Measurements from ENCODE around the gene FJX1. TPM values are rescaled to one million over a fixed set of nuclear protein-coding genes. Genes with fewer than 3 reads are reported as not detected.
A peak's percentile ranks its signal among the peaks of the same experiment; 100 is the strongest.

FJX1 gene
- total and polyA plus RNA-seq, 2 experiments from 2014 or later = 9.4 to 16.1 TPM

GRCh38 chr11:35655856-35656255 lies 37.6 kb downstream of the FJX1 start:
- Histone ChIP-seq H3F3A (replicated peaks; ENCODE audit: low read depth) (no peaks in the 10 kb centered on the region), H3K4me3 (no peak overlapping the region), H2AFZ (no peak overlapping the region), H3K27ac (ENCODE audit: low read depth) (no peak overlapping the region), H3K9me2 (ENCODE audit: insufficient read depth) (no peaks in the 10 kb centered on the region; the same call in 1 of the 2 replicates), H3K4me1 (ENCODE audit: insufficient read depth) (peaks cover 17% of the 10 kb centered on the region), H3K27me3 (ENCODE audit: insufficient read depth) (peaks cover 75% of the 10 kb centered on the region), H3K36me3 (ENCODE audit: insufficient read depth) (no peaks in the 10 kb centered on the region), H3K4me2 (peak overlapping the region; percentile 60; the same call in 1 of the 2 replicates), H3K79me2 (replicated peaks; ENCODE audit: insufficient read depth) (no peaks in the 10 kb centered on the region), H4K20me1 (replicated peaks; ENCODE audit: insufficient read depth) (no peaks in the 10 kb centered on the region)
- Mint-ChIP-seq H3K9me3 (no peaks in the 10 kb centered on the region), H3K36me3 (ENCODE audit: low read depth) (no peaks in the 10 kb centered on the region), H3K27ac (no peak overlapping the region), H3K27me3 (ENCODE audit: insufficient read depth, low read depth, poor library complexity) (peaks cover 14% of the 10 kb centered on the region), H3K4me3 (no peak overlapping the region), H3K4me1 (peaks cover 26% of the 10 kb centered on the region)
- DNase-seq (ENCODE audit: low spot score) (no peak), ATAC-seq (no peak)
- no peak for TF ChIP-seq STAT1 (IDR thresholded peaks at IDR 0.05; ENCODE audit: unreplicated experiment)
- TF ChIP-seq, protein P1, sequence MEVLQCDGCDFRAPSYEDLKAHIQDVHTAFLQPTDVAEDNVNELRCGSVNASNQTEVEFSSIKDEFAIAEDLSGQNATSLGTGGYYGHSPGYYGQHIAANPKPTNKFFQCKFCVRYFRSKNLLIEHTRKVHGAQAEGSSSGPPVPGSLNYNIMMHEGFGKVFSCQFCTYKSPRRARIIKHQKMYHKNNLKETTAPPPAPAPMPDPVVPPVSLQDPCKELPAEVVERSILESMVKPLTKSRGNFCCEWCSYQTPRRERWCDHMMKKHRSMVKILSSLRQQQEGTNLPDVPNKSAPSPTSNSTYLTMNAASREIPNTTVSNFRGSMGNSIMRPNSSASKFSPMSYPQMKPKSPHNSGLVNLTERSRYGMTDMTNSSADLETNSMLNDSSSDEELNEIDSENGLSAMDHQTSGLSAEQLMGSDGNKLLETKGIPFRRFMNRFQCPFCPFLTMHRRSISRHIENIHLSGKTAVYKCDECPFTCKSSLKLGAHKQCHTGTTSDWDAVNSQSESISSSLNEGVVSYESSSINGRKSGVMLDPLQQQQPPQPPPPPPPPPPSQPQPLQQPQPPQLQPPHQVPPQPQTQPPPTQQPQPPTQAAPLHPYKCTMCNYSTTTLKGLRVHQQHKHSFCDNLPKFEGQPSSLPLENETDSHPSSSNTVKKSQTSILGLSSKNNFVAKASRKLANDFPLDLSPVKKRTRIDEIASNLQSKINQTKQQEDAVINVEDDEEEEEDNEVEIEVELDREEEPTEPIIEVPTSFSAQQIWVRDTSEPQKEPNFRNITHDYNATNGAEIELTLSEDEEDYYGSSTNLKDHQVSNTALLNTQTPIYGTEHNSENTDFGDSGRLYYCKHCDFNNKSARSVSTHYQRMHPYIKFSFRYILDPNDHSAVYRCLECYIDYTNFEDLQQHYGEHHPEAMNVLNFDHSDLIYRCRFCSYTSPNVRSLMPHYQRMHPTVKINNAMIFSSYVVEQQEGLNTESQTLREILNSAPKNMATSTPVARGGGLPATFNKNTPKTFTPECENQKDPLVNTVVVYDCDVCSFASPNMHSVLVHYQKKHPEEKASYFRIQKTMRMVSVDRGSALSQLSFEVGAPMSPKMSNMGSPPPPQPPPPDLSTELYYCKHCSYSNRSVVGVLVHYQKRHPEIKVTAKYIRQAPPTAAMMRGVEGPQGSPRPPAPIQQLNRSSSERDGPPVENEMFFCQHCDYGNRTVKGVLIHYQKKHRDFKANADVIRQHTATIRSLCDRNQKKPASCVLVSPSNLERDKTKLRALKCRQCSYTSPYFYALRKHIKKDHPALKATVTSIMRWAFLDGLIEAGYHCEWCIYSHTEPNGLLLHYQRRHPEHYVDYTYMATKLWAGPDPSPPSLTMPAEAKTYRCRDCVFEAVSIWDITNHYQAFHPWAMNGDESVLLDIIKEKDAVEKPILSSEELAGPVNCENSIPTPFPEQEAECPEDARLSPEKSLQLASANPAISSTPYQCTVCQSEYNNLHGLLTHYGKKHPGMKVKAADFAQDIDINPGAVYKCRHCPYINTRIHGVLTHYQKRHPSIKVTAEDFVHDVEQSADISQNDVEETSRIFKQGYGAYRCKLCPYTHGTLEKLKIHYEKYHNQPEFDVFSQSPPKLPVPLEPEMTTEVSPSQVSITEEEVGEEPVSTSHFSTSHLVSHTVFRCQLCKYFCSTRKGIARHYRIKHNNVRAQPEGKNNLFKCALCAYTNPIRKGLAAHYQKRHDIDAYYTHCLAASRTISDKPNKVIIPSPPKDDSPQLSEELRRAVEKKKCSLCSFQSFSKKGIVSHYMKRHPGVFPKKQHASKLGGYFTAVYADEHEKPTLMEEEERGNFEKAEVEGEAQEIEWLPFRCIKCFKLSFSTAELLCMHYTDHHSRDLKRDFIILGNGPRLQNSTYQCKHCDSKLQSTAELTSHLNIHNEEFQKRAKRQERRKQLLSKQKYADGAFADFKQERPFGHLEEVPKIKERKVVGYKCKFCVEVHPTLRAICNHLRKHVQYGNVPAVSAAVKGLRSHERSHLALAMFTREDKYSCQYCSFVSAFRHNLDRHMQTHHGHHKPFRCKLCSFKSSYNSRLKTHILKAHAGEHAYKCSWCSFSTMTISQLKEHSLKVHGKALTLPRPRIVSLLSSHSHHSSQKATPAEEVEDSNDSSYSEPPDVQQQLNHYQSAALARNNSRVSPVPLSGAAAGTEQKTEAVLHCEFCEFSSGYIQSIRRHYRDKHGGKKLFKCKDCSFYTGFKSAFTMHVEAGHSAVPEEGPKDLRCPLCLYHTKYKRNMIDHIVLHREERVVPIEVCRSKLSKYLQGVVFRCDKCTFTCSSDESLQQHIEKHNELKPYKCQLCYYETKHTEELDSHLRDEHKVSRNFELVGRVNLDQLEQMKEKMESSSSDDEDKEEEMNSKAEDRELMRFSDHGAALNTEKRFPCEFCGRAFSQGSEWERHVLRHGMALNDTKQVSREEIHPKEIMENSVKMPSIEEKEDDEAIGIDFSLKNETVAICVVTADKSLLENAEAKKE (CRISPR knock-in tag; IDR thresholded peaks at IDR 0.05) = no peak
- no peak for TF ChIP-seq POLR2AphosphoS5 (IDR thresholded peaks at IDR 0.05; ENCODE audit: low read depth)
- no peak for TF ChIP-seq NANOG (IDR thresholded peaks at IDR 0.05; ENCODE audit: borderline replicate concordance)
- TF ChIP-seq CTCF (conservative IDR thresholded peaks at IDR 0.05; ENCODE audit: low read depth in 2 of 2) = no peak
- TF ChIP-seq REST (IDR thresholded peaks at IDR 0.05; ENCODE audit: unreplicated experiment) = no peak
- TF ChIP-seq ETS1 (IDR thresholded peaks at IDR 0.05) = no peak
- no peak for TF ChIP-seq EZH2phosphoT487 (IDR thresholded peaks at IDR 0.05; ENCODE audit: unreplicated experiment)
- no peak for TF ChIP-seq JUNB (IDR thresholded peaks at IDR 0.05; ENCODE audit: unreplicated experiment)
- no peak for TF ChIP-seq ZNF331 (CRISPR knock-in tag; IDR thresholded peaks at IDR 0.05; ENCODE audit: low read depth)
- no peak for TF ChIP-seq CREB1 (CRISPR knock-in tag; IDR thresholded peaks at IDR 0.05; ENCODE audit: low read depth)
- no peak for TF ChIP-seq EZH2 (IDR thresholded peaks at IDR 0.05; ENCODE audit: low read depth, unreplicated experiment)
- TF ChIP-seq ZNF114 (CRISPR knock-in tag; IDR thresholded peaks at IDR 0.05) = no peak

All from GM23338 (cell line).